ENCODE measurements around the gene DNASE2B.
A peak's percentile ranks its signal among the peaks of the same experiment; 100 is the strongest.
"Not testable (repeated sequence)": the region's sequence is repeated elsewhere in the genome, so short reads cannot be mapped to it uniquely, and the experiment has no call there.

DNASE2B gene

DNA sequence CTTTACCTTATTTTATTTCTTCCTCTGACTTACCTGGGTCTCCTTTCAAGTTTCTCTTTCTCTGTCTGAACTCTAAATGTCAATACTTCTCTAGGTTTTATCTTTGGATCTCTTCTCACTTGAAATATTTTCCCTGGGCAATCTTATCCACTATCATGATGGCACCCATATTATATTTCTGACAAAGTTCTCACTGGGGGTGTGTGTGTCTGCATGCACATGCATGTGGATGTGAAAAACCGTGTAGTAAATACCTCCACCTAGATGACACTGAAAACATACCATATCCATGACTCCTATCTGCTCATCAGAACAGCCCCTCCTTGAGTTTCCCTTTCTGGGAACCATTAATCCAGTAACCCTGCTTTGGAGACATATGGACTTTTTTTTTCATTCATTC lies 30.9 kb downstream of the DNASE2B start:
- no peak for TF ChIP-seq JUND (IDR thresholded peaks at IDR 0.05; ENCODE audit: low read depth)
- in situ Hi-C loops (cut with HindIII; ENCODE audit: low pct_unique_long_range_greater_than_20kb, low sequenced_read_pairs): no loop called here
- DNase-seq (ENCODE audit: low read depth in 1 of 2, low spot score in 1 of 2): no peak

DNA sequence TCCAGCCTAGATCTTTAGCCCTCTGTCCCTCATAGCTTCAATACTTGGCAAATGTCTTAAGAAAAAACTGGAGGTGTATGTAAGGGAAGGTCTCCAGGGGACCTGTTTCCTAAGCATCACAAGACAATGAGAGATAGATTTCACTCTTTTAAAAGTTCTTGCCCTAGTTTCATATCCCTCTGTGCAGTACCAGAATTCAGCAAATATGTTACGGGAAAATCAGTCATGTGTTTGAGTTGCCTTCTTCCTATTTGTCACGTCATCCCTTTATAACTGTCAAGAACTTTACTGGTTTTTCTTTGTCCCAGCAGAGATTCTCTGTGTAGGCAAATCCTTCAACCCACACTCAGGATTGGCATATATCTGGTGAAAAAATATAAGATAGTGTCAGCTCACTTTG lies 32.3 kb downstream of the DNASE2B start:
- DNase-seq (ENCODE audit: low read depth in 1 of 2, low spot score in 1 of 2): no peak

DNA sequence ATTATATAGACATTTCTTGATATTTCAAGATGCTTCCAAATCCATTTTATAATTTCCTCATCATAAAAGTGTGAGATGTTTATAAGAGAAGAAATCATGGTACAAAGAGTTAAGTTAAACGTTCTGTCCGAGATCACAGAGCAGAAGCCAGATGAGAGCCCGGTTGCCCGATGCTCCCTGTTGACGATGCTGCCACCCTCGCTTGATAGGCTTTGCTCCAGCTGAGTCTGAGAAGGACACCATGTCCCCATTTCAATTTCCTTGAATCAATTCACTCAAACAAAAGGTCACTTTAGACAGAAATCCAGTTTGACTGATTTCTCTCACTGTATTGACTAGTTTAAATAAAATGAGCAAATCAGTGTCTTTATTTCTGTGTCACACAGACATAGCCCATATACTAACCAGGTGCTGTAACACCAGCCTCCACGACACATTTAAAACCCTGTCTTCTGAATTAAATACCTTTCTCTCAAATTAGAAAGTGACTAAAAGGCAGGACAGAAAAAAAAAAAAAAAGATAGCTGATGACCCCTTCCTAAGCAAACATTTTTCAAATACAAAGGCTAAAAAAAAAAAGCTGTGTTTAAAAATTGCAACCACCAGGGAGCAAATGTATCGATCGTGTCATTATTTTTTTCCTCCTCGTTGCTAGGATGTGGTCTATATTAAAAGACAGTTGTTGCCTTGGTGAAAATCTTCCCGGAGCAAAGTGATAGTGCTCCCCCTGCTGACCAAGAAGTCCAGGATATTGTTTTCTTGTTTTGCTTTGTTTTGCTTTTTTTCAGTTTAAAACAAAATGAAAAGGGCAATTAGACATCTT lies 35.2 kb downstream of the DNASE2B start:
- DNase-seq (ENCODE audit: low read depth in 1 of 2, low spot score in 1 of 2): peak in 1 of 2 experiments; percentile 62
- no peak for TF ChIP-seq JUND (IDR thresholded peaks at IDR 0.05; ENCODE audit: low read depth)
- in situ Hi-C loops (cut with HindIII; ENCODE audit: low pct_unique_long_range_greater_than_20kb, low sequenced_read_pairs): no loop called here

More for the DNA sequence above, 32.3 kb downstream of the DNASE2B start:
- in situ Hi-C loops (cut with HindIII; ENCODE audit: low pct_unique_long_range_greater_than_20kb, low sequenced_read_pairs): no loop called here
- no peak for TF ChIP-seq JUND (IDR thresholded peaks at IDR 0.05; ENCODE audit: low read depth)

DNA sequence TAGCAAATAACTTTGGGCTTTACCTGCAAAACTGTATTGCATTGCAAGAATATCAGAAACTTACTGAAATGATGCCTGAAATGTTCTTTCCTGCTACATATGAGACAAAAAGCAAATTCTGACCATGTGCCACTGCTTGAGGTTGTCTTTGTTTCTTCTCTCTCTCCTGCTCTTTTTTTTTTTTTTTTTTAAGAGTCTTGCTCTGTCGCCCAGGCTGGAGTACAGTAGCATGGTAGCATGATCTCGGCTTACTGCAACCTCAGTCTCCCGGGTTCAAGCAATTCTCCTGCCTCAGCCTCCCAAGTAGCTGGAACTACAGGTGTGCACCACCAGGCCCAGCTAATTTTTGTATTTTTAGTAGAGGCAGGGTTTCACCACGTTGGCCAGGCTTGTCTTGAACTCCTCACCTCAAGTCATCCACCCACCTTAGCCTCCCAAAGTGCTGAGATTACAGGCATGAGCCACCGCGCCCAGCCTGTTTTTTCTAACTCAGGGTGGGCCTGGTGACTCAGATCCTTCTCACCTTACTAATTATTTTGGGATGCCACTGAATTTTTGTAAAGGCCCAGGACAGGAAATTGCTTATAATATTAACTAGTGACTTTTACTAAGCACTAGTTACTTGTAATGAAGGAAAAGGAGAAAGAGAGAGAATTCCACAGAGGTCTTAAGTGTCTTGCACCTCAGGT lies 35.9 kb downstream of the DNASE2B start:
- no peak for DNase-seq (ENCODE audit: low read depth in 1 of 2, low spot score in 1 of 2)
- in situ Hi-C loops (cut with HindIII; ENCODE audit: low pct_unique_long_range_greater_than_20kb, low sequenced_read_pairs): no loop called here
- TF ChIP-seq JUND (IDR thresholded peaks at IDR 0.05; ENCODE audit: low read depth): no peak

DNA sequence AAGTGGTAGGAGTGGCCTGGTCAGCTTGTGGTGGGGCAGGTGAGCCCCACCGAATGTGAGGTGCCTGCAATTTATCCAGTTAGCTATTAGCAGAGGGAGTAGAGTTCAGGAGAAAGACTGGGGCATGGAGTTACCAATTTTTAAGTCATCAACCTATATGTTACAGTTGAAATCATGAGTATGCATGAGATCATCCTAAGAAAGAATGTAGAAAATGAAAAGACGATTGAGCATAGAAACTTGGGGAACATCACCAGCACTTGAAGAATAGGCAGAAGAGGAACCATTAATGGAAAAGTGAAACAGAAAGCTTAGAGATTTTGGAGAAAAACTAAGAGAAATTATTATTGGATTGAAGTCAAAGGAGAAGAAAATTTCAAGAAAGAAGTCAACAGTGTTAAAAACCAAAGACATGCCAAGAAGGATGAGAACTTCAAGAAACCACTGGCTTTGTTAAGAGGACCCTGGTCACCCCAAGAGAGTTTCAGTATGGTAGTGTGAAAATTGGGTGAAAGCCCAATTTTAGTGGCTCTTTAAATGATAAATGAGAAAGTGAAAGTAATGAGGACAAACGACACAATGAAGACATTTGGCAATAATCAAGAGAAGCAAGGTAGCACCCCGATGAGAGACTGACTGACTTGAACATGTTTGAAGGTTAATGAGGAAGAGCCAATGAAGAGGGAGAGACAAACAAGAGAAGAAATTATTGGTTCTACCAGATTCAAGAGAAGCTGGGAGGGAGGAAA lies 36.7 kb downstream of the DNASE2B start:
- in situ Hi-C loops (cut with HindIII; ENCODE audit: low pct_unique_long_range_greater_than_20kb, low sequenced_read_pairs): no loop called here
- no peak for TF ChIP-seq JUND (IDR thresholded peaks at IDR 0.05; ENCODE audit: low read depth)
- no peak for DNase-seq (ENCODE audit: low read depth in 1 of 2, low spot score in 1 of 2)

DNA sequence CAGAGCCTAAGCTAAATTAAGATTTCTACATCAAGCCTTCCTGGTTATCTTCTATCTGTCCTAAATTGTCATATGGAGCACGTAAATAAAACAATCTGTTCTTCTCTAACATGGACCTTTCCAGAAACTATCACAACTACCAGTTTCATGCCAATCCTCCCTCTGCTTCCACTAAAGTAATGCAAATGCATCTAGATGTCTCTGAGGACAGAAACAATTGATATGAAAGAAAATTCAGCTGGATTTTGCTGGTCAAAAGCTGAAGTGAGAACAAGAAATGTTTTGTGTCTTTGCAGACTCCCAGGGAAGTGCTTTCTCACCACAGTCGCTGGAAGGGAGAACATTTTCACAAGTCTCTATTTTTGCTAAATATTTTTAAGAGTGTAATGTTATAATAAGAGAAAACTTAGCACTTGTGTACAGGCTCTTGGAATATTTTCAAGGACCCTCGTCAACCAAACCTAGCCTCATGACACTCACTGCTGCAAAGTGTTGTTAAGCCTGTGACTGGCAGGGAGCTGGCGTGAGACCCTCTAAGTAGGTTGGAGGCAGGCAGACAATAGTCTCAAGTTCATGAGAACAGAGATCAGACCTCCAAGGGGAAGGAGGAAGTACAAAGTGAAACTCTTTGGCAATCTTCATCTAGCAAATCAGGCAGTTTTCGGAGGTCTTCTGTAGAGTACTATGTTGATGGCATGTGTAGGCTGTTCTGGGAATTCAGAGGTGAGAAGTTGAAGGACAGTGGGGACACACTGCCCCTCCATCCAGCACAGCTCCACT lies 38.8 kb downstream of the DNASE2B start:
- no peak for DNase-seq (ENCODE audit: low read depth in 1 of 2, low spot score in 1 of 2)
- no peak for TF ChIP-seq JUND (IDR thresholded peaks at IDR 0.05; ENCODE audit: low read depth)
- in situ Hi-C loops (cut with HindIII; ENCODE audit: low pct_unique_long_range_greater_than_20kb, low sequenced_read_pairs): no loop called here

DNA sequence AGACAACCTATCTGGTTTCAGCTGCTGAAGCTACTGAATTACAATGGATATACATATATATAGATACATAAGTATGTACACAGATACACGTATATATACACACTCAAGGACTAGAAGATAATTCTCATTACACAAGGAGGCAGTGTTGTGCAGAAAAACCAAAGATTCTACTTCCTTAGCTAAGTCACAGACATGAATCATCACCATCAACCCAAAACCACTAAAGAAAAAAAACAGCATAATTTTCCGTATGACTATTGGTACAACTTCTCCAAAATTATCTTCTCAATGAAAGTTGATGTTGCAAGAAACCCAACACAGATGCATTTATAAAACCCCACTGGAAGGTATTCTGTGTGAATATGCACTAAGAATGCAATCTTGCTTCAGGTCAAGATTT lies 44.0 kb downstream of the DNASE2B start:
- DNase-seq (ENCODE audit: low read depth in 1 of 2, low spot score in 1 of 2): peak; percentile 28 to 72
- in situ Hi-C loops (cut with HindIII; ENCODE audit: low pct_unique_long_range_greater_than_20kb, low sequenced_read_pairs): no loop called here
- TF ChIP-seq JUND (IDR thresholded peaks at IDR 0.05; ENCODE audit: low read depth): no peak

DNA sequence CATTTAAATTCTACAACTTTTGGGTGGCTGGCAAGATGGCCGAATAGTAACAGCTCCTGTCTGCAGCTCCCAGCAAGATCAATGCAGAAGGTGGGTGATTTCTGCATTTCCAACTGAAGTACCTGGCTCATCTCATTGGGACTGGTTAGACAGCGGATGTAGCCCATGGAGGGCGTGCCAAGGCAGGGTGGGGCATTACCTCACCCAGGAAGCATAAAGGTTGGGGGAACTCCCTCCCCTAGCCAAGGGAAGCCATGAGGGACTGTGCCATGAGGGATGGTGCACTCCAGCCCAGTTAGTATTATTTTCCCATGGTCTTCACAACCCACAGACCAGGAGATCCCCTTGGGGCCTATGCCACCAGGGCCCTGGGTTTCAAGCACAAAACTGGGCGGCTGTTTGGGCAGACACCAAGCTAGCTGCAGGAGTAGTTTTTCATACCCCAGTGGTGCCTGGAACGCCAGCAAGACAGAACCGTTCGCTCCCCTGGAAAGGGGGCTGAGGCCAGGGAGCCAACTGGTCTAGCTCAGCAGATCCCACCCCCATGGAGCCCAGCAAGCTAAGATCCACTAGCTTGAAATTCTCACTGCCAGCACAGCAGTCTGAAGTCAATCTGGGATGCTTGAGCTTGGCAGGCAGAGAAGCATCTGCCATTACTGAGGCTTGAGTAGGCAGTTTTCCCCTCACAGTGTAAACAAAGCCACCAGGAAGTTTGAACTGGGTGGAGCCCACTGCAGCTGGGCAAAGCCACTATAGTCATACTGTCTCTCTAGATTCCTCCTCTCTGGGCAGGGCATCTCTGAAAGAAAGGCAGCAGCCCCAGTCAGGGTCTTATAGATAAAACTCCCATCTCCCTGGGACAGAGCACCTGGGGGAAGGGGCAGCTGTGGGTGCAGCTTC lies 44.7 kb downstream of the DNASE2B start:
- DNase-seq (ENCODE audit: low read depth in 1 of 2, low spot score in 1 of 2); in situ Hi-C loops (cut with HindIII; ENCODE audit: low pct_unique_long_range_greater_than_20kb, low sequenced_read_pairs): not testable (repeated sequence)

DNA sequence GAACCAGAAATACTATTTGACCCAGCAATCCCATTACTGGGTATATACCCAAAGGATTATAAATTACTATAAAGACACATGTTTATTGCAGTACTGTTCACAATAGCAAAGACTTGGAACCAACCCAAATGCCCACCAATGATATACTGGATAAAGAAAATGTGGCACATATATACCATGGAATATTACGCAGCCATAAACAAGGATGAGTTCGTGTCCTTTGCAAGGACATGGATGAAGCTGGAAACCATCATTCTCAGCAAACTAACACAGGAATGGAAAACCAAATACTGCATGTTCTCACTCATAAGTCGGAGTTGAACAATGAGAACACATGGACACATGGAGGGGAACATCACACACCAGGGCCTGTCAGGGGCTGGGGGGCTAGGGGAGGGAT lies 50.4 kb downstream of the DNASE2B start:
- in situ Hi-C loops (cut with HindIII; ENCODE audit: low pct_unique_long_range_greater_than_20kb, low sequenced_read_pairs); DNase-seq (ENCODE audit: low read depth in 1 of 2, low spot score in 1 of 2): not testable (repeated sequence)

DNA sequence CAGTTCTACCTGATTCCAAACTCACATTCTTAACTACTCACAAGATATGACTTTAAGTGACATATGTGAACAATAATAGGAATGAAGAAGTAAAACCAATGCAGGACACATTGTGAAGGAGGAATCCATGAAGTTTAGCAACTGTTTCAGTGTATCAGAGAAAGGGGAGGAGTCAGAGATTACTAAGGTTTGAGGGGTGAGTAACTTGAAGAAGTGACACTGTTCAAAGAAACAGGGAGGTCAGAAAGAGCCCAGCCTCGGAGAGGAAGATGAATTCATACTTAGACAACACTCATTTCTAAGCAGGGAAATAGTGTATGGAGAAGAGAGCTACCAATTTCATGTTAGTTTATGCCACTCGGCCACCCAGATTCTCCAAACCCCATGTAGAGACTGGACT lies 52.6 kb downstream of the DNASE2B start:
- in situ Hi-C loops (cut with HindIII; ENCODE audit: low pct_unique_long_range_greater_than_20kb, low sequenced_read_pairs): no loop called here
- TF ChIP-seq JUND (IDR thresholded peaks at IDR 0.05; ENCODE audit: low read depth): no peak
- no peak for DNase-seq (ENCODE audit: low read depth in 1 of 2, low spot score in 1 of 2)

DNA sequence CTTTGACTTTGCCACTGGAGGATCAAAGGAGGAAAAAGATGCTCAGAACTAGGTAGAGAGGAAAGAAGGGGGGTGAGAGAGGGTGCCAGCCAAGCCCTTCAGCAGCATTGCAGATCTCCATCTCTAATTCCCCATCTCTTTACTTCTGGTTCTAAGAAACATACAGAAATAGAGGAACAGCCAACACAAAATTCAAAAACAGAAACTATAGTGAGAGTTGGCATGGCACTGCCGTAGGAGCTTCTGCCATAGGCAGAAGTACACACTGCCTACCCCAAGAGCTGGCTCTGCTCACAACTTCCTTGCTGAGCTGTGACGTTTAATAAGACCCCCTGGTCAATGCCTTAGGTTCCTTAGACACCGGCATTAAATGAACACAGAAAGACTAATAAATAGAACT lies 54.2 kb downstream of the DNASE2B start:
- TF ChIP-seq JUND (IDR thresholded peaks at IDR 0.05; ENCODE audit: low read depth): no peak
- no peak for DNase-seq (ENCODE audit: low read depth in 1 of 2, low spot score in 1 of 2)
- in situ Hi-C loops (cut with HindIII; ENCODE audit: low pct_unique_long_range_greater_than_20kb, low sequenced_read_pairs): no loop called here
